Ovary (tissue), 9 donors: Measurements from ENCODE around the gene TMEM63A. TPM values are rescaled to one million over a fixed set of nuclear protein-coding genes. Genes with fewer than 3 reads are reported as not detected.

Experiments used
- DNase-seq, 5 donors: peaks; one replicate each; pipeline ENCODE4 v3.0.0-alpha.2; 2019 to 2020
- H3K27ac ChIP-seq, 2 donors: fragments of 200-600 bp; one replicate each; pipeline versions ENCODE4 v1.5.1 to v1.8.0; 2019 to 2022
- H3K27me3 ChIP-seq: fragments of 200-600 bp; one replicate; pipeline ENCODE4 v1.8.0; 2022
- H3K36me3 ChIP-seq: fragments of 200-600 bp; sonication (generic); one replicate; pipeline ENCODE4 v1.5.1; 2019
- H3K4me1 ChIP-seq: one replicate; pipeline ENCODE4 v1.8.1; 2013; ENCODE audit warnings: mild to moderate bottlenecking, moderate library complexity; ENCODE audit not compliant: insufficient read depth
- H3K4me3 ChIP-seq: fragments of 200-600 bp; sonication (generic); one replicate; pipeline ENCODE4 v1.5.1; 2017
- H3K9me3 ChIP-seq, 2 donors: fragments of 200-600 bp in 1 of 2; sonication (generic) in 1 of 2; one replicate each; pipeline versions ENCODE4 v1.5.1 to v1.8.1; 2013 to 2019; ENCODE audit warnings: mild to moderate bottlenecking in 1 of 2, moderate library complexity in 1 of 2
- EP300 ChIP-seq: sonication (generic); formaldehyde crosslinking; IDR thresholded peaks from one replicate; pipeline ENCODE4 v1.6.1; 2017; ENCODE audit warnings: antibody characterized with exemption
- POLR2A ChIP-seq: fragments of 450-650 bp; IDR thresholded peaks from one replicate; pipeline ENCODE4 v1.6.1; 2017; ENCODE audit warnings: antibody characterized with exemption, mild to moderate bottlenecking, moderate library complexity
- WGBS, 3 donors: extraction: QIAGEN DNeasy Blood & Tissue Kit in 1 of 3; methylation state at CpG; one replicate each; pipeline versions ENCODE4 v1.1.5 to v1.1.7; 2013 to 2017; 5-methylcytosine and 5-hydroxymethylcytosine counted together
- intact Hi-C, 4 donors: fragments of 100-400 bp; cut with DNase I; formaldehyde crosslinking; loops; one replicate each; pipeline versions ENCODE4 v1.11.0 to v1.15.1; 2022 to 2023
- polyA plus RNA-seq, 2 donors: library from polyadenylated mRNA; stranded (reverse); fragments of 200-250 nt in 1 of 2; fragments of 350-450 nt in 1 of 2; fragmentation: Illumina TruSeq in 1 of 2; extraction: RNeasy Lipid Tissue Mini Kit (QIAGEN cat#74804) in 1 of 2; gene quantifications; one replicate each; pipeline ENCODE4 v1.2.3, GENCODE V29; 2013 to 2014
- total RNA-seq, 7 donors: library from RNA; depleted of rRNA in 2 of 7; stranded (reverse); fragments of >200 nt in 2 of 7; fragmentation: NEBNext Ultra II Directional in 3 of 7; extraction: Animal tissue kit (Norgen Biotek cat#: 25700) in 3 of 7; gene quantifications; one replicate each; pipeline versions ENCODE4 v1.1.0 to v1.2.4, GENCODE V29; 2016 to 2023
- TF ChIP-seq, protein P1 (sequence below), 3 donors: fragments of 450-650 bp in 2 of 3; fragments of 200-600 bp in 1 of 3; IDR thresholded peaks; one replicate each; pipeline versions ENCODE4 v1.5.1 to v1.8.0; 2016 to 2022; ENCODE audit warnings: antibody characterized with exemption in 3 of 3, mild to moderate bottlenecking in 1 of 3
- donor health status: DM: no; HTN: no; CAD: no; lungs with moderate emphysema.
- donor health status: DM: no; HTN: no; CAD: no.
- donor health status: Bipolar disorder and iron deficiency.
- donor health status: DM: yes; HTN: yes; CAD: no.
- donor health status: DM: no; HTN: no; CAD: no.
- donor health status: DM: yes; HTN: yes; CAD: no.

TMEM63A gene
- total and polyA plus RNA-seq, 9 donors, result 29.6 to 82.8 (median 53.0) TPM

DNA sequence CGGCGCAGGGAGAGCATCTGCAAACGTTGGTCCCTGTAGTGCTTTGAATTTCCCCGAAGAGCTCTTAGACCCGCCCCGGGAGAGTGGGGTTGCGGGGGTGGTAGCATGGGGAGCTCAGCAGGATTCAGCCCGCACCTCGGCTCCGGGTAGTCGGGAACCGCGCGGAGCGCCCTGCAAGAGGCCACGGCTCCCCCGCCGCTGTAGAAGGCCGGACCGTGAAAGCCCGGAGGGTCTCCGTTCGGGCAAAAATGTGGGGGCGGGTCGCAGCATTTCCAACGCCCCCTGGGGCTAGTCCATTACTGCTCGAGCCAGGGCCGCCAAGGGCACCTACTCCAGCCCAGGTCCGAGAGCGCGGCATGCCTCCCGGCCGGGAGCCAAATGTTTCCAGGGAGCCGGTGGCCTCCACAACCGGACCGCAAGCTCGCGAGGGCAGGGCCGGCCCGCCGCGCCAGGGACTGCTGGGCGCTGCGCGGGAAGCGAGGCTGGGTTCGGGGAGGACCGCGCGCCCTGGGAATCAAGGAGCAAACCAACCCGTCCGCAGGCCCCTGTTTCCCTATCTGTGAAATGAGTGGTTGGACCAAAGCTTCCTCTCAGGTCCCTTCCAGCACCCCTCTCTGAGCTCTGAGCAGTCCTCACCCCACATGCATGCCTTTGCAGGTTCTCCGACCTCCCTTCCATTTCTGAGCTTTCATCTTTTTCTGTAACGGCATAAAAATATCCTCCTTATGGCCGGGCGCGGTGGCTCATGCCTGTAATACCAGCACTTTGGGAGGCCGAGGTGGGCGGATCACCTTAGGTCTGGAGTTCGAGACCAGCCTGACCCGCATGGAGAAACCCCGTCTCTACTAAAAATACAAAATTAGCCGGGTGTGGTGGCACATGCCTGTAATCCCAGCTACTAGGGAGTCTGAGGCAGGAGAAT, 775 bp upstream of the TMEM63A start:
- Histone ChIP-seq H3K36me3 (no peaks in the 10 kb centered on the region), H3K9me3 (no peaks in the 10 kb centered on the region), H3K4me3 (peak overlapping the region; percentile 95), H3K27ac (peak overlapping the region; percentile 71 to 85), H3K4me1 (peaks cover 15% of the 10 kb centered on the region), H3K27me3 (no peaks in the 10 kb centered on the region)
- 3 to 6% (median 3%) methylated on average over 54 to 63 of the region's 63 CpGs for WGBS, 3 donors
- intact Hi-C loops, result loop anchor here in 1 of 4 donors (10.0 kb wide), 1 partner anchor 108 kb away; the partner anchor contains the start of gene SRP9
- TF ChIP-seq POLR2A (no peak), EP300 (no peak)
- TF ChIP-seq, protein P1, sequence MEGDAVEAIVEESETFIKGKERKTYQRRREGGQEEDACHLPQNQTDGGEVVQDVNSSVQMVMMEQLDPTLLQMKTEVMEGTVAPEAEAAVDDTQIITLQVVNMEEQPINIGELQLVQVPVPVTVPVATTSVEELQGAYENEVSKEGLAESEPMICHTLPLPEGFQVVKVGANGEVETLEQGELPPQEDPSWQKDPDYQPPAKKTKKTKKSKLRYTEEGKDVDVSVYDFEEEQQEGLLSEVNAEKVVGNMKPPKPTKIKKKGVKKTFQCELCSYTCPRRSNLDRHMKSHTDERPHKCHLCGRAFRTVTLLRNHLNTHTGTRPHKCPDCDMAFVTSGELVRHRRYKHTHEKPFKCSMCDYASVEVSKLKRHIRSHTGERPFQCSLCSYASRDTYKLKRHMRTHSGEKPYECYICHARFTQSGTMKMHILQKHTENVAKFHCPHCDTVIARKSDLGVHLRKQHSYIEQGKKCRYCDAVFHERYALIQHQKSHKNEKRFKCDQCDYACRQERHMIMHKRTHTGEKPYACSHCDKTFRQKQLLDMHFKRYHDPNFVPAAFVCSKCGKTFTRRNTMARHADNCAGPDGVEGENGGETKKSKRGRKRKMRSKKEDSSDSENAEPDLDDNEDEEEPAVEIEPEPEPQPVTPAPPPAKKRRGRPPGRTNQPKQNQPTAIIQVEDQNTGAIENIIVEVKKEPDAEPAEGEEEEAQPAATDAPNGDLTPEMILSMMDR (IDR thresholded peaks at IDR 0.05), result no peak
- peak; percentile 60 to 80 (median 68) for DNase-seq

DNA sequence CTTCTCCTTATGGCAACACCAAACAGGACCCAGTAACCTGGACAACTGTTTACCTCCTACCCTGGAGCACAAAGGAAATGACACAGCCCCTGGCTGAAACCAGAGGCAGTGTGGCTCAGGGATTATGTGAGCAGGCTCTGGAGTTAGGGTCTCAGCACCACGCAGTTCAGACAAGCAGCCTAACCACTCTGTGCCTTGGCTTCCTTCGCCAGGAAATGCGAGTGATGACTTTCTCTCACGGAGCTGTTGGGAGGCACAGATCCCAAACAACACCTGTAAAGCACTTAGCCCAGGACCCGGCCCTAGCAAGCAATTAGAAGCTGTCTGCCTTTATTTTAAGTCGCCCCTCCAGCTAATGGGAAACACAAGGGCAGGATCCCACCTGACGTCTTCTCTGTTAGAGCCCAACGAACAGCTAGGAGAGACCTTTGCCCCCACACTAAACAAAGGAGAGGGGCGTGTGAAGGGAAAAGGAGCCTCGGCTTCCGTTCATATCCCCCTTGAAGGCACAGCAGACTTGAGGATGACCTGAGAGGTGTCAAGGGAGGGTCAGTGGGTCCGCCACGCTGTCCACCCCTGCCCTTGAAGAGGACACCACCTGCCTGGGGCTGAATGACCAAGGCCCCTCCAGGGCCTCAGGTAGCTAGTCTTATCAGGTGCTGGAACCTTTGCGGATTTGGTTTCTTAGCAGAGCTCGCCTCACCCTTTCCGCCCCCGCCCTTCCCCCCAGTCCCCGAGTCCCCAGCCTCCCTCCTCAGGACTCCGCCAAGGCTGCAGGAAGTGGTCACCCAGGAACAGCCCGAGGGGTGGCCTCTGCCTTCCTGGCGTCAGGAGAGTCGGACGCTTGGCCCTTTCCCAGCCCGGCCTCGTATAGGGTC, 860 bp downstream of the TMEM63A start:
- TF ChIP-seq POLR2A (no peak), EP300 (no peak)
- TF ChIP-seq, protein P1 (IDR thresholded peaks at IDR 0.05), result no peak
- intact Hi-C loops, result loop anchor here in 1 of 4 donors (10.0 kb wide), 1 partner anchor 107 kb away; the partner anchor contains the start of gene SRP9
- H3K4me1 ChIP-seq, result peaks cover 15% of the 10 kb centered on the region
- no peaks in the 10 kb centered on the region for H3K9me3 ChIP-seq
- no peaks in the 10 kb centered on the region for H3K27me3 ChIP-seq
- no peaks in the 10 kb centered on the region for H3K36me3 ChIP-seq
- peak; percentile 54 to 74 (median 69) for DNase-seq
- H3K27ac ChIP-seq, result peak overlapping the region; percentile 56 to 85
- WGBS, 3 donors, result 9 to 10% (median 10%) methylated on average over 24 to 25 of the region's 25 CpGs
- peak overlapping the region; percentile 95 for H3K4me3 ChIP-seq

DNA sequence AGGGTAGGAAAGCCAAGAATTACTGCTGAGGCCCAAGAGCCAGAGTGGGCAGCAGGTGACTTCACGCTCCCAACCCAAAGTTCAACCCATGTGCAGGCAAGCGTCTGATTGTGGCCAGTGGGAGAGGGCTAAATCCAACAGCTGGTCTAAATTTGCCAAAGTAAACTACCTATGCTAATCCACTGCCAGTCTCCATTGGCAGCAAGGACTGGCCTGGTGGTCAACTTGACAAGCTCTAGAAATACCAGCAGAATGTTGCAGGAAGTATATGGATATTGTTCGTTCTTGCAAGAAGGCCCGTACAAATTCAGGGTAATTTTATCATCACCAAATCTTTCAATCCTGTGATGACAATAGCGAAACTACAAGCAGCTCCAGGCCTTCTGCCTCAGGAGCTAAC, 1.5 kb downstream of the TMEM63A start:
- no peaks in the 10 kb centered on the region for H3K9me3 ChIP-seq
- no peaks in the 10 kb centered on the region for H3K27me3 ChIP-seq
- no peak for DNase-seq
- WGBS, 3 donors, result 65 to 81% (median 74%) methylated on average over 5 of the region's 5 CpGs
- no peak overlapping the region for H3K27ac ChIP-seq
- H3K36me3 ChIP-seq, result no peaks in the 10 kb centered on the region
- peak overlapping the region; percentile 95 for H3K4me3 ChIP-seq
- H3K4me1 ChIP-seq, result peaks cover 15% of the 10 kb centered on the region
- TF ChIP-seq, protein P1 (IDR thresholded peaks at IDR 0.05), result no peak
- intact Hi-C loops, result loop anchor here in 1 of 4 donors (10.0 kb wide), 1 partner anchor 106 kb away; the partner anchor contains the start of gene SRP9

DNA sequence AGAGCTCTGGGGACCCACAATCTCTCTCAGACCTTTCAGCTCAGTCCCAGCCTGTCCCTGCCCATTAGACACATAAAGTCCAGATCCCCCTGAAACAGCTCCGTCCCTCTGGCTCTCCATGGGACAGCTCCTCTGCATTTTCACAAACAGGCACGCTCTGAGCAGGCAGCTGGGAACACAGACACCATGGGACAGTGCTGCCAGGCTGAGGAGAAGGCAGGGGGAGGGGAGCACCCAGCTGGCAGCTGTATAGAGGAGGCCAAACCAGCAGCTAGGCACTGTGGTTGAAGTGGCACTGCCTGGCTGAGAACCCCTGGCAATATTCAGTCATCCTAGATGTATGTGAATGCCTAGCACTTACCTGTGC, 2.0 kb downstream of the TMEM63A start:
- Histone ChIP-seq H3K36me3 (no peaks in the 10 kb centered on the region), H3K27ac (no peak overlapping the region), H3K4me3 (no peak overlapping the region), H3K4me1 (peaks cover 15% of the 10 kb centered on the region), H3K27me3 (no peaks in the 10 kb centered on the region), H3K9me3 (no peaks in the 10 kb centered on the region)
- no peak for DNase-seq
- WGBS, 3 donors, result 89 to 95% (median 91%) methylated on average over 2 of the region's 2 CpGs
- TF ChIP-seq, protein P1 (IDR thresholded peaks at IDR 0.05), result no peak
- TF ChIP-seq EP300 (no peak), POLR2A (no peak)
- intact Hi-C loops, result loop anchor here in 1 of 4 donors (10.0 kb wide), 1 partner anchor 105 kb away; the partner anchor contains the start of gene SRP9
